Caki2 (cell line): Measurements from ENCODE around the gene COPB1. TPM values are rescaled to one million over a fixed set of nuclear protein-coding genes. Genes with fewer than 3 reads are reported as not detected.

Source experiments
- DNase-seq: peaks from one replicate; pipeline ENCODE4 v3.0.0-alpha.2; 2015; ENCODE audit warnings: low read depth
- in situ Hi-C: cut with HindIII; loops from 2 replicates; pipeline ENCODE4 v1.10.0; 2016; ENCODE audit warnings: low sequenced_read_pairs, low pct_unique_long_range_greater_than_20kb, mixed read lengths
- total RNA-seq: library from RNA; depleted of rRNA; stranded (reverse); fragments of >200 nt; shearing (Covaris generic); gene quantifications from 2 replicates; pipeline ENCODE4 v1.2.3, GENCODE V29; 2014; ENCODE audit warnings: low replicate concordance; rRNA removed

COPB1 gene
- total RNA-seq, 1 experiment from 2014 or later, result 274 TPM

DNA sequence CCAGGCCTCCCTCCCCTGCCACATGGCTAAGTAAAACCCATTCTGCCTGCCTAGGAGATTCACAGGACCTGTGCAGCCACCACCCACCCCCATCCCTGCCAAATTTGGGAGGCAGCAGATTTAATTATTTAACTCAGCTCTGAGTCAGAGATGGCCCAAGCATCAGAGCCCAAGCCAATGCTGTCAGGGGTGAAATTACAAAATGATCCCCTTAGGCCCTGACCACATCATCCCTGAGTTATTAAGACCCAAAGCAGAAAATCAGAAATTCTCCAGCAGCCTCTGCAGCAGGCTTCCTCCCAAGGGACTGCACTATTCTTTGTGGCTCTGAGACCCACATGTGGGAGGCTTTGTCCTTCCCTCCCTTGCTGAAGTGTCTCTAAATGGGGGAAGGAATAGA is 87.8 kb downstream of the COPB1 start:
- in situ Hi-C loops, result no loop called here
- no peak for DNase-seq

DNA sequence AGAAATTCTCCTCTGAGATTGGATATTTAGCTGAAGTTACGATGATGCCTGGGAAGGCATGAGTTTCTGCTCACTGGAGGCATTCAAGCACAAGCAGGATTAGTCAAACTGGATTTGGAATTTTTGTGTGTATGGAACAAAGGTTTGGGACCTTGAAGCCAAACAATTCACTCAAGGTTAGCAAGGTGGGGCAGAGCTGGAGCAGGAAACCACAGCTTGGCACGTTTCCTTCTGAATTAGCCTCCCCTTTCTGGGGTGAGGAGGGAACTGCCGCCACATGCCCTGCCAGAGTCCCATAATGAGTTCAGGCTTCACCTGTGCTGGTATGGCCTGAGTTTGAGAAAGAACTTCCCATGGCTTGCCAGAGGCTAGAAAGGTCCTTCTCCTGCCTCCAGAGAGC is 89.7 kb downstream of the COPB1 start:
- no peak for DNase-seq
- in situ Hi-C loops, result no loop called here

DNA sequence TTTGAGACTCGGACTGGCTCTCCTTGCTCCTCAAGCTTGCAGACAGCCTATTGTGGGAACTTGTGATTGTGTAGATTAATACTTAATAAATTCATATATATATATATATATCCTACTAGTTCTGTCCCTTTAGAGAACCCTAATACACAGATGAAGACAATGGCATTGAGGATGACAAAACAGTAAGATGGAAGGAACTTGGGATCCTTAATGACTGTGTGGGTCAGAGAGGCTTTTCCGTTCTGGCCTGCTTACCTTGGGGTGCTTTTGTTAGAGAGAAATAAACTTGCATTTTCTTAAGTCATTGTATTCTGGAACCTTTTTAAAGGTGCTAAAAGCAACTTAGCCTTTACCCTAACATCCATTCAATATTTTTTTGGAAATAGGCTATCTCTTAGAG is 91.0 kb downstream of the COPB1 start:
- DNase-seq, result no peak
- in situ Hi-C loops, result no loop called here

Other genes with a start within 250 kb of the COPB1 start
- 141 and 193 TPM in 2 replicates for gene RRAS2, start 140.6 kb downstream of the COPB1 start, total RNA-seq
- 354 and 406 TPM in 2 replicates for gene PSMA1, start 20.6 kb upstream of the COPB1 start, total RNA-seq
- 0.54 and 1.6 TPM in 2 replicates for gene PDE3B, start 144.0 kb upstream of the COPB1 start, total RNA-seq